MCF 10A (cell line): Measurements from ENCODE around the gene ITGB5. TPM values are rescaled to one million over a fixed set of nuclear protein-coding genes. Genes with fewer than 3 reads are reported as not detected.

Source experiments
- BruUV-seq: library from RNA; stranded (reverse); fragments of 400-500 nt; replicated peaks from 2 replicates; lab custom pipeline; 2021; lab: Mats Ljungman, UMichigan
- CTCF ChIA-PET: fragments of 300-600 bp; sonication (Branson Sonifier 250); formaldehyde crosslinking; extraction: SDS; loops from one replicate; lab custom pipeline; 2021; ENCODE audit warnings: antibody characterized with exemption, inconsistent platforms; lab: Yijun Ruan, JAX
- POLR2A ChIA-PET: fragments of 300-600, 350-650 bp; sonication (Branson Sonifier 250); formaldehyde crosslinking; extraction: SDS; loops from one replicate; lab custom pipeline; 2020; ENCODE audit warnings: antibody characterized with exemption, inconsistent platforms; lab: Yijun Ruan, JAX
- DNase-seq: peaks from one replicate; pipeline ENCODE4 v3.0.0-alpha.2; 2018; ENCODE audit not compliant: unreplicated experiment
- H3K27ac Mint-ChIP-seq: one replicate; pipeline ENCODE4 v1.8.0; 2022; ENCODE audit warnings: mild to moderate bottlenecking, low read depth, mixed read lengths; ENCODE audit not compliant: unreplicated experiment
- H3K27me3 Mint-ChIP-seq: one replicate; pipeline ENCODE4 v1.8.0; 2022; ENCODE audit warnings: mixed read lengths; ENCODE audit not compliant: insufficient read depth, unreplicated experiment
- H3K36me3 Mint-ChIP-seq: one replicate; pipeline ENCODE4 v1.8.0; 2022; ENCODE audit warnings: mild to moderate bottlenecking, moderate library complexity, mixed read lengths; ENCODE audit not compliant: insufficient read depth, unreplicated experiment
- H3K4me1 Mint-ChIP-seq: one replicate; pipeline ENCODE4 v1.8.0; 2022; ENCODE audit warnings: mixed read lengths; ENCODE audit not compliant: insufficient read depth, unreplicated experiment
- H3K4me3 Mint-ChIP-seq: one replicate; pipeline ENCODE4 v1.8.0; 2022; ENCODE audit warnings: mild to moderate bottlenecking, moderate library complexity, mixed read lengths; ENCODE audit not compliant: unreplicated experiment
- H3K9me3 Mint-ChIP-seq: one replicate; pipeline ENCODE4 v1.8.0; 2022; ENCODE audit warnings: mixed read lengths; ENCODE audit not compliant: unreplicated experiment
- intact Hi-C: fragments of 100-400 bp; cut with micrococcal nuclease; formaldehyde crosslinking; loops from 2 replicates; pipeline ENCODE4 v1.14.1; 2022
- total RNA-seq: library from RNA; stranded (reverse); gene quantifications from 2 replicates; pipeline ENCODE4 v1.2.3, GENCODE V29; 2022
- TF ChIP-seq, protein P1 (sequence below): fragments of 200-600 bp; IDR thresholded peaks from one replicate; pipeline ENCODE4 v1.8.0; 2022; ENCODE audit warnings: antibody characterized with exemption, mild to moderate bottlenecking; ENCODE audit not compliant: unreplicated experiment

Gene ITGB5
- total RNA-seq, 1 experiment from 2014 or later = 101 TPM

DNA sequence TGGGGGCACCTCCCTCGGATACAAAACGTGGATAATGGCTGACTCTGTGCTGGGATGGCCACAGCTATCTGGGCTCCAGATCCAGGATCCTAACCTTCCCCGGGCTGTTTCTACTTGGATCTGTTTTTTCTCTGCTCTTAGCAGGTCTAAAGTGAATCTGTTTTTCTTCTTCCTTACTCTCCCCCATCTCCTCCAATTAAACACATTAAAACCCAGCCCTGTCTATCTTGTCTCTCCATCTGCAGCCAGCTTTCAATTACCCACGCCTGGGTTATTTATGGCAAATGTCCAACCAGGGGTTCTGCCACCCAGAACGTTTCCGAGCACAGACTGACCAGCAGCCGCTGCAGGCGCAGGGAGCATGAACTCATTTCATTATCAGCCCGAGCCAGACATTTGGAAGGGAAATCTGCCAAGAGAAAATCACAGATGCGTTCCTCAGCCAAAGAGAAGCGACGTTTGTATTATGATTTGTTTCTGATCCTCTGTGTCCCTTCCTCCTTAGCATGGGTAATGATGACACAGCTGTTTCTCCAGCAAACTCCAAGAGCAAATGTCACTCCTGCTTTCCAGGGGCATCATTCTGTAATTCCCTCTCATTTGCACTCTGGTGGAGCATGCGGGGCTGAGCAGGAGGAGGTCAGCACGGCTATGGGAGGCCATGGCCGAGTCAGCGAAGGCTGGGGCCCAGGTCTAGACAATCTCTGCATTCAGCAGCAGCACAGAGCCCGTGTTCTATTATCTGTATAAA, 114.9 kb downstream of the ITGB5 start:
- Mint-ChIP-seq H3K4me3 (no peak overlapping the region), H3K27me3 (no peaks in the 10 kb centered on the region), H3K27ac (no peak overlapping the region), H3K9me3 (no peaks in the 10 kb centered on the region), H3K36me3 (peaks cover 23% of the 10 kb centered on the region), H3K4me1 (peaks cover 13% of the 10 kb centered on the region)
- no TSS peak for BruUV-seq
- TF ChIP-seq, protein P1, sequence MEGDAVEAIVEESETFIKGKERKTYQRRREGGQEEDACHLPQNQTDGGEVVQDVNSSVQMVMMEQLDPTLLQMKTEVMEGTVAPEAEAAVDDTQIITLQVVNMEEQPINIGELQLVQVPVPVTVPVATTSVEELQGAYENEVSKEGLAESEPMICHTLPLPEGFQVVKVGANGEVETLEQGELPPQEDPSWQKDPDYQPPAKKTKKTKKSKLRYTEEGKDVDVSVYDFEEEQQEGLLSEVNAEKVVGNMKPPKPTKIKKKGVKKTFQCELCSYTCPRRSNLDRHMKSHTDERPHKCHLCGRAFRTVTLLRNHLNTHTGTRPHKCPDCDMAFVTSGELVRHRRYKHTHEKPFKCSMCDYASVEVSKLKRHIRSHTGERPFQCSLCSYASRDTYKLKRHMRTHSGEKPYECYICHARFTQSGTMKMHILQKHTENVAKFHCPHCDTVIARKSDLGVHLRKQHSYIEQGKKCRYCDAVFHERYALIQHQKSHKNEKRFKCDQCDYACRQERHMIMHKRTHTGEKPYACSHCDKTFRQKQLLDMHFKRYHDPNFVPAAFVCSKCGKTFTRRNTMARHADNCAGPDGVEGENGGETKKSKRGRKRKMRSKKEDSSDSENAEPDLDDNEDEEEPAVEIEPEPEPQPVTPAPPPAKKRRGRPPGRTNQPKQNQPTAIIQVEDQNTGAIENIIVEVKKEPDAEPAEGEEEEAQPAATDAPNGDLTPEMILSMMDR = no peak
- intact Hi-C loops = no loop called here
- ChIA-PET POLR2A (no interaction called here), CTCF (interaction anchor here (0.7 to 15.0 kb wide), 5 partner anchors 12 to 648 kb away, joined by 3 to 263 read pairs (median 44); no protein-coding TSS in a partner anchor)
- DNase-seq = no peak

DNA sequence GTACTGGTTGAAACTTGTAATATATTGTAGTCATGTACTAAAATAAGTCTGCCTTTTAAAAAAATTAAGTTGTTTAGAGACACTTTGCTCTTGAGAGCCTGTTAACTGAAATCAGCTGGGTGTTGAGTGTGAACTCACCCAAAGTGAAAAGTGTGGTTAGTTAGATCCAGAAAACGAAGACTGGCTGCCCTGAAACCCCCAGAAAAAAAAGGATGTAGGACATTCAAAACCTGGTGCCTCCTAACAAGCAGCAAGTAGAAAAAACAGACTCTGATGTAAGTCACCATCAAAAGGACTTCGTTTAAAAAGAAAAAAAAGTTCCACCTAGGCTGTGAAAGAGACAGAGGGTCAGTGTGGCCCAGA, 116.1 kb downstream of the ITGB5 start:
- Mint-ChIP-seq H3K9me3 (no peaks in the 10 kb centered on the region), H3K27ac (no peak overlapping the region), H3K4me3 (no peak overlapping the region), H3K36me3 (peaks cover 27% of the 10 kb centered on the region), H3K27me3 (no peaks in the 10 kb centered on the region), H3K4me1 (peaks cover 13% of the 10 kb centered on the region)
- TF ChIP-seq, protein P1 = no peak
- ChIA-PET CTCF (interaction anchor here (0.7 to 15.0 kb wide), 5 partner anchors 9 to 133 kb away, joined by 3 to 263 read pairs (median 44); no protein-coding TSS in a partner anchor), POLR2A (interaction anchor here (1.1 kb wide), 1 partner anchor 10 kb away, joined by 8 read pairs; no protein-coding TSS in a partner anchor)
- intact Hi-C loops = no loop called here
- no TSS peak for BruUV-seq
- DNase-seq = no peak

DNA sequence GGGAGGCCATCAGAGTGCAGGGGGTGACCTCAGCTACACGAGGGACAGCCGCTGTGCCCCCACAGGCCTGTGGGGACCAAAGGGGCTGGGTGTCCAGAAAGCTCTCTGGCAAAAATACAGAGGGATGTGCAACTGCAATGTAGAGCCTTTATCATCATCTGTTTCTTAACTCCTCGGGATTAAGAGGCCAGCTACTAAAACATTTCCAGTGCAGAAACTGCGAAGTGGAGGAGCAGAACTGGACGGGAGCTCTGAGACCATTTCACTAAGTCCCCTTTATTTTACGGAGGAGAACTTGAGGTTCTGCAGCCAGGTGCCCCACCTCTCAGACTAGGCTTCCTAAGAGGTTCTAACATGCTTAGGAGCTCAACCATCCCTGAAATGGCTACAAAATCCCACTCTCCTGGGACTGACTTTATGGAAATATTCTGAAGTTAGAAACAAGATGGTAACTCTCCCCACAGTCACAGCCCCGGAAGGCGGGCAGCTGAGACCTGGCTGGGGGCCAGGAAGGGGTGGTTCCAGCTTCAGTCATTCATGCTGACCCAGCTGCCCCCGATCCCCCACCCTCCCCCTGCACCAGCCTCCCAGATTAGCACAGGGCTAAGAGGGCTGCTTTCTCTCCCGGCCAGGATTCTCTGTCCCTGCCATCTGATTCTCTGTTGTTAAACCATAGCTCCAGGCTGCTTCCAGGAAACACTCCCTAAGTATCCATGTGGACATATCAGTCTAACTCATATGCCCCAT, 116.7 kb downstream of the ITGB5 start:
- CTCF ChIA-PET = interaction anchor here (0.6 to 15.0 kb wide), 7 partner anchors 10 to 332 kb away, joined by 3 to 263 read pairs (median 4); no protein-coding TSS in a partner anchor
- H3K4me1 Mint-ChIP-seq = peaks cover 13% of the 10 kb centered on the region

More for the DNA sequence above, 116.7 kb downstream of the ITGB5 start:
- no peak overlapping the region for H3K27ac Mint-ChIP-seq
- no peak for DNase-seq
- POLR2A ChIA-PET = interaction anchor here (0.7 to 1.1 kb wide), 2 partner anchors 10 to 135 kb away, joined by 3 to 8 read pairs; no protein-coding TSS in a partner anchor
- H3K27me3 Mint-ChIP-seq = no peaks in the 10 kb centered on the region
- H3K36me3 Mint-ChIP-seq = peaks cover 33% of the 10 kb centered on the region
- TF ChIP-seq, protein P1 = no peak
- no peak overlapping the region for H3K4me3 Mint-ChIP-seq
- BruUV-seq = no TSS peak
- intact Hi-C loops = no loop called here
- H3K9me3 Mint-ChIP-seq = no peaks in the 10 kb centered on the region
